Heart left ventricle (tissue), 16 donors: ENCODE measurements around the gene ATRAID. TPM values are rescaled to one million over a fixed set of nuclear protein-coding genes. Genes with fewer than 3 reads are reported as not detected.
A peak's percentile ranks its signal among the peaks of the same experiment; 100 is the strongest.

ENCODE experiments used
- ATAC-seq, 4 donors: fragments of 200-7000 bp; cut with Tn5 transposase; one replicate each; pipeline ENCODE4 v1.9.1; 2020 to 2022; ENCODE audit warnings: moderate library complexity in 4 of 4, mild to moderate bottlenecking in 3 of 4, moderate number of reproducible peaks in 1 of 4
- DNase-seq, 5 donors: peaks; one replicate each; pipeline ENCODE4 v3.0.0-alpha.2; 2020
- H3K27ac ChIP-seq, 12 donors: fragments of 200-600 bp; sonication (generic) in 4 of 12; one replicate each; pipeline versions ENCODE4 v1.5.0 to v1.8.0; 2016 to 2022; ENCODE audit warnings: mild to moderate bottlenecking in 2 of 12
- H3K27me3 ChIP-seq, 9 donors: fragments of 200-600 bp; sonication (generic) in 2 of 9; one replicate each; pipeline versions ENCODE4 v1.5.1 to v1.8.0; 2016 to 2022; ENCODE audit warnings: mild to moderate bottlenecking in 3 of 9
- H3K36me3 ChIP-seq, 9 donors: fragments of 200-600 bp; sonication (generic) in 2 of 9; one replicate each; pipeline versions ENCODE4 v1.5.0 to v1.8.0; 2018 to 2022; ENCODE audit warnings: mild to moderate bottlenecking in 2 of 9
- H3K4me1 ChIP-seq, 12 donors: fragments of 200-600 bp; sonication (generic) in 4 of 12; one replicate each; pipeline versions ENCODE4 v1.5.0 to v1.8.0; 2016 to 2022; ENCODE audit warnings: mild to moderate bottlenecking in 3 of 12
- H3K4me3 ChIP-seq, 12 donors: fragments of 200-600 bp; sonication (generic) in 4 of 12; one replicate each; pipeline versions ENCODE4 v1.5.0 to v1.8.0; 2017 to 2022; ENCODE audit warnings: mild to moderate bottlenecking in 9 of 12, moderate library complexity in 4 of 12
- H3K9me3 ChIP-seq, 12 donors: fragments of 200-600 bp; sonication (generic) in 4 of 12; one replicate each; pipeline versions ENCODE4 v1.5.0 to v1.8.0; 2016 to 2022; ENCODE audit warnings: mild to moderate bottlenecking in 1 of 12
- CTCF ChIP-seq, 12 donors: fragments of 200-600 bp; sonication (generic) in 4 of 12; IDR thresholded peaks; one replicate each; pipeline versions ENCODE4 v1.5.0 to v1.8.0; 2018 to 2022; ENCODE audit warnings: antibody characterized with exemption in 12 of 12, mild to moderate bottlenecking in 5 of 12
- POLR2A ChIP-seq, 2 donors: fragments of 450-650 bp; IDR thresholded peaks; one replicate each; pipeline ENCODE4 v1.6.1; 2017; ENCODE audit warnings: antibody characterized with exemption in 2 of 2, mild to moderate bottlenecking in 2 of 2, moderate library complexity in 2 of 2
- WGBS, 4 donors: extraction: QIAGEN DNeasy Blood & Tissue Kit in 2 of 4; methylation state at CpG; one replicate each; pipeline versions ENCODE4 v1.1.5 to v1.1.7; 2013 to 2018; 5-methylcytosine and 5-hydroxymethylcytosine counted together
- intact Hi-C, 10 donors: fragments of 100-400 bp; cut with DNase I; formaldehyde crosslinking; loops; one replicate each; pipeline versions ENCODE4 v1.11.1 to v1.14.2; 2022
- polyA plus RNA-seq, 2 donors: library from polyadenylated mRNA; stranded (reverse); fragments of 200-250 nt; gene quantifications; one replicate each; pipeline ENCODE4 v1.2.3, GENCODE V29; 2013
- total RNA-seq, 9 donors: library from RNA; depleted of rRNA in 2 of 9; stranded (reverse); fragments of >200 nt in 2 of 9; fragmentation: NEBNext Ultra II Directional in 3 of 9; extraction: Animal tissue kit (Norgen Biotek cat#: 25700) in 3 of 9; gene quantifications; one replicate each; pipeline versions ENCODE4 v1.1.0 to v1.2.4, GENCODE V29; 2016 to 2023
- donor health status: ischemic (EF 13 %, LVEDD 7.1; RV severe dilation, severe dysfunction).
- donor health status: healthy with polysubstance abuse.
- donor health status: DM: no; HTN: yes; CAD: no.
- donor health status: DM: no; HTN: no; CAD: no.
- donor health status: ischemic (EF 25% LVEDD 6.9; RV normal size, moderate dysfunction).
- donor health status: ischemic (EF 25% LVEDD 5.7; RV mildly dilated, moderate dysfunction).
- donor health status: healthy.
- donor health status: DM: yes; HTN: yes; CAD: no.
- donor health status: ischemic (EF 35%, LVEDD 5.7; RV mildly dilated, moderate dysfunction).
- donor health status: nonischemic (EF 11% LVEDD 7.7; RV severe dilation, severe dysfunction).
- donor health status: DM: yes; HTN: yes; CAD: no.
- donor health status: PGD.
- donor health status: ischemic (EF 29% LVEDD 5.4; RV normal size, mild dysfunction).
- donor health status: nonischemic (EF 23%, LVEDD 6.1; RV moderate dilation, normal function).

Gene ATRAID
- total and polyA plus RNA-seq, 11 donors, result 96.9 to 210 (median 144) TPM

DNA sequence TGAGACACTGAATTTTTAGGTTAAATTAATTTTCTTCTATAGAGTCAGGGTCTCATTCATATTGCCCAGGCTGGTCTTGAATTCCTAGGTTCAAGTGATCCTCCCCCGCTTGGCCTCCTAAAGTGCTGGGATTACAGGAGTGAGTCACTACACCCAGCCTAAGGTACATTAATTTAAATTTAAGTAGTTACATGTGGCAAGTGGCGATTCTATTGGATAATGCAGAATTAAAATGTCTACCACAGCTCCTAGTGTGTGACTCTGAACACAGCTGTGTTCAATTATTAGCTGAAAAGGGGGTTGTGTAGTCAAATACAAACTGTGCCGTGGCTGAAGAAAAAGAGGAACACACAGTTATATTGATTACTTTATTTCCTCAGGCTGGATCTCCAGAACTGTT lies 3.1 kb downstream of the ATRAID start:
- intact Hi-C loops, result loop anchor here in 4 of 10 donors (5.0 kb wide), 3 partner anchors 83 to 417 kb away; partner anchors contain the start of genes PREB (in 2 of the 4) and NRBP1 (in 1 of the 4)
- 96 to 98% (median 97%) methylated on average over 3 of the region's 3 CpGs for WGBS, 4 donors
- no peaks in the 10 kb centered on the region for H3K27me3 ChIP-seq
- TF ChIP-seq CTCF (IDR thresholded peaks at IDR 0.05) (no peak), POLR2A (IDR thresholded peaks at IDR 0.05) (no peak)
- ATAC-seq (no peak), DNase-seq (no peak)
- H3K27ac ChIP-seq, result no peak overlapping the region
- H3K36me3 ChIP-seq, result peaks cover 0 to 35% (median 25%) of the 10 kb centered on the region in 9 donors
- H3K4me3 ChIP-seq, result no peak overlapping the region
- peaks cover 6 to 36% (median 26%) of the 10 kb centered on the region in 12 donors for H3K4me1 ChIP-seq
- H3K9me3 ChIP-seq, result no peaks in the 10 kb centered on the region

DNA sequence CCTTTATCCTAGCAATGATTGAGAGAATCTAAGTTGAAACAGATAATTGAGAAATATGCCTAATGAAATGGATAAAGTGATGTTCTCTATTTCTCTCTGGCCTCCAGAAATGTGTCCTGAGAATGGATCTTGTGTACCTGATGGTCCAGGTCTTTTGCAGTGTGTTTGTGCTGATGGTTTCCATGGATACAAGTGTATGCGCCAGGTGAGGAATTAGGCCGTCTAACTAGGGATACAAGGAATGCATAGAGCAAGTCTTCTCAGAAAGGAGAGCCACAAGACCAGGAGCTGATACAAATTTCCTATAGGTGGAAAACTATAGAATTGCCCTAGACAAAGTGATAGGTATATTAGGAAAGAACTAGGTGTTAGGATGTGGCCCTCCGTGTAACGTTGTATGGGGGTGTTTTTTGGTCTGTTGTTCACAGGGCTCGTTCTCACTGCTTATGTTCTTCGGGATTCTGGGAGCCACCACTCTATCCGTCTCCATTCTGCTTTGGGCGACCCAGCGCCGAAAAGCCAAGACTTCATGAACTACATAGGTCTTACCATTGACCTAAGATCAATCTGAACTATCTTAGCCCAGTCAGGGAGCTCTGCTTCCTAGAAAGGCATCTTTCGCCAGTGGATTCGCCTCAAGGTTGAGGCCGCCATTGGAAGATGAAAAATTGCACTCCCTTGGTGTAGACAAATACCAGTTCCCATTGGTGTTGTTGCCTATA lies 4.7 kb downstream of the ATRAID start:
- intact Hi-C loops, result no loop called here
- peak overlapping the region in 11 of 12 donors; percentile 18 to 76 (median 53) for H3K27ac ChIP-seq
- no peaks in the 10 kb centered on the region for H3K27me3 ChIP-seq
- peaks cover 3 to 30% (median 23%) of the 10 kb centered on the region in 12 donors for H3K4me1 ChIP-seq
- no peak for TF ChIP-seq POLR2A (IDR thresholded peaks at IDR 0.05)
- no peak for TF ChIP-seq CTCF (IDR thresholded peaks at IDR 0.05)
- H3K4me3 ChIP-seq, result peak overlapping the region in 11 of 12 donors; percentile 33 to 74 (median 66)
- peaks cover 0 to 46% (median 39%) of the 10 kb centered on the region in 9 donors for H3K36me3 ChIP-seq
- DNase-seq, result peak in 1 of 5 donors; percentile 16
- ATAC-seq, result no peak
- H3K9me3 ChIP-seq, result no peaks in the 10 kb centered on the region
- 87 to 91% (median 90%) methylated on average over 13 of the region's 13 CpGs for WGBS, 4 donors

DNA sequence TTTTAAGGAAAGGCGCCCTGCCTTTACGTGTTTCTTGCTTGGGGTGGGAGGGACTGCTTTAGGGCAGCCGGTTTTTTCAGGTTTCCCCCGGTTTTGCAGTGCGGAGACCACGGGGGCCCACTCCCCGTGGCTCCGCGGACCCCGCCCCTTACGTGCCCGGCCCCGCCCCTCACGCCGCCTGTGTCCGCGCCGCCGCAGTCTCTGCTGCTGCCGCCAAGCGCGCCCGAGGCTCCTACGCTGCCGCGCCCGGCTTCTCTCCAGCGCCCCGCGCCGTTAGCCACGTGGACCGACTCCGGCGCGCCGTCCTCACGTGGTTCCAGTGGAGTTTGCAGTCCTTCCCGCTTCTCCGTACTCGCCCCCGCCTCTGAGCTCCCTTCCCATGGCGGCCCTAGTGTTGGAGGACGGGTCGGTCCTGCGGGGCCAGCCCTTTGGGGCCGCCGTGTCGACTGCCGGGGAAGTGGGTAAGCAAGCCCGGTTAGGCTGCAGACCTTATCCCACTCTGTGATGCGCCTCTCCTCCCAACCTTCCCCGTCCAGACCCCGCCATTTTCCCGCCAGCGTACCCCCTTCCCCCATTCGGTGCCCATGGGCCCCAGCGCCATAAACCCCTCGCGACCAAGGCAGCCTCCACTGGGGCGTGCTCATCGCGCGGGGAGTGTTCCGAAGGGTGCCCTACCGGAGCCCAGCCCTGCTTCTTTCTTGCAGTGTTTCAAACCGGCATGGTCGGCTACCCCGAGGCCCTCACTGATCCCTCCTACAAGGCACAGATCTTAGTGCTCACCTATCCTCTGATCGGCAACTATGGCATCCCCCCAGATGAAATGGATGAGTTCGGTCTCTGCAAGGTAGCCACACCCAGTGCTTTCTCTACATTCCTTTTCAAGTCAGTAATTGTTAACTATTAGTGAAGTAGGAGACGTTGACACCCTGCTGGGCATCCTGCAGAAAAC lies 5.6 kb downstream of the ATRAID start, which contains the start of gene CAD:
CAD (plus strand) TSS at position 197 of the 949 bp plus-strand sequence; CDS start at position 380, 183 bp downstream.
- 3 to 12% (median 4%) methylated on average over 32 to 72 of the region's 72 CpGs for WGBS, 4 donors
- intact Hi-C loops, result no loop called here
- ATAC-seq (peak; percentile 70 to 95 (median 94)), DNase-seq (peak; percentile 84 to 93 (median 87))
- H3K27me3 ChIP-seq, result no peaks in the 10 kb centered on the region
- peaks cover 0 to 55% (median 48%) of the 10 kb centered on the region in 9 donors for H3K36me3 ChIP-seq
- peak in 1 of 2 donors; percentile 48 for TF ChIP-seq POLR2A (IDR thresholded peaks at IDR 0.05)
- TF ChIP-seq CTCF (IDR thresholded peaks at IDR 0.05), result peak in 7 of 12 donors; percentile 16 to 36 (median 23)
- peaks cover 3 to 30% (median 23%) of the 10 kb centered on the region in 12 donors for H3K4me1 ChIP-seq
- H3K4me3 ChIP-seq, result peak within 1 kb of the TSS; percentile 33 to 74 (median 66)
- H3K9me3 ChIP-seq, result no peaks in the 10 kb centered on the region
- H3K27ac ChIP-seq, result peak within 1 kb of the TSS; percentile 11 to 76 (median 50)
